HG02642 (cell line): ENCODE results near the gene GOLGA6B.
A peak's percentile ranks its signal among the peaks of the same experiment; 100 is the strongest.
"Not testable (repeated sequence)": the region's sequence is repeated elsewhere in the genome, so short reads cannot be mapped to it uniquely, and the experiment has no call there.

Experiments used
- ATAC-seq: cut with Tn5 transposase; IDR thresholded peaks from one replicate; pipeline ENCODE4 v1.9.1; 2021; ENCODE audit warnings: mild to moderate bottlenecking; ENCODE audit not compliant: unreplicated experiment, poor library complexity

Gene GOLGA6B

GRCh38 chr15:72661081-72661480 is 6.6 kb downstream of the GOLGA6B start:
- ATAC-seq: not testable (repeated sequence)

- not testable (repeated sequence) for ATAC-seq
These were observed 9.4 kb downstream of the GOLGA6B start for GRCh38 chr15:72663931-72664330.

- ATAC-seq: not testable (repeated sequence)
These were observed 11.2 kb downstream of the GOLGA6B start for GRCh38 chr15:72665706-72666105.

- ATAC-seq: not testable (repeated sequence)
These were observed 15.3 kb downstream of the GOLGA6B start for GRCh38 chr15:72669803-72670202.

GRCh38 chr15:72670656-72671352 is 16.3 kb downstream of the GOLGA6B start:
- peak; percentile 88 for ATAC-seq

GRCh38 chr15:72671525-72671924 is 17.0 kb downstream of the GOLGA6B start:
- ATAC-seq: no peak

GRCh38 chr15:72676838-72677237 is 22.3 kb downstream of the GOLGA6B start:
- no peak for ATAC-seq

GRCh38 chr15:72680931-72681330 is 26.4 kb downstream of the GOLGA6B start:
- ATAC-seq: no peak

- no peak for ATAC-seq
These were observed 28.3 kb downstream of the GOLGA6B start for GRCh38 chr15:72682772-72683171.

- ATAC-seq: peak; percentile 3
These were observed 30.9 kb downstream of the GOLGA6B start for GRCh38 chr15:72685301-72685924.

- peak; percentile 97 for ATAC-seq
These were observed 31.7 kb downstream of the GOLGA6B start, which contains the start of the genes BBS4 and HIGD2B for GRCh38 chr15:72685925-72686794. BBS4 (plus strand) TSS chr15:72686207; CDS start chr15:72686228, 21 bp downstream. HIGD2B (minus strand) TSS chr15:72686182; CDS start chr15:72676374, 9,808 bp downstream.

GRCh38 chr15:72688697-72689096 is 34.2 kb downstream of the GOLGA6B start:
- no peak for ATAC-seq

- no peak for ATAC-seq
These were observed 36.4 kb downstream of the GOLGA6B start for GRCh38 chr15:72690938-72691337.

- no peak for ATAC-seq
These were observed 44.4 kb downstream of the GOLGA6B start for GRCh38 chr15:72698938-72699337.

- ATAC-seq: no peak
These were observed 45.6 kb downstream of the GOLGA6B start for GRCh38 chr15:72700076-72700475.

- ATAC-seq: no peak
These were observed 51.8 kb downstream of the GOLGA6B start for GRCh38 chr15:72706266-72706665.

GRCh38 chr15:72708551-72709303 is 54.2 kb downstream of the GOLGA6B start:
- ATAC-seq: not testable (repeated sequence)
